PC-3 (cell line): ENCODE measurements around the gene CELA2B. TPM values are rescaled to one million over a fixed set of nuclear protein-coding genes. Genes with fewer than 3 reads are reported as not detected.
"Not testable (repeated sequence)": the region's sequence is repeated elsewhere in the genome, so short reads cannot be mapped to it uniquely, and the experiment has no call there.

Experiments
- ATAC-seq: fragments of 200-7000 bp; cut with Tn5 transposase; 2 replicates; pipeline ENCODE4 v1.9.1; 2020; ENCODE audit warnings: mild to moderate bottlenecking, moderate library complexity
- BruUV-seq: library from RNA; stranded (reverse); fragments of 400-500 nt; replicated peaks from 2 replicates; lab custom pipeline; 2021; lab: Mats Ljungman, UMichigan
- CTCF ChIA-PET: fragments of 300-600 bp; sonication (Branson Sonifier 250); formaldehyde crosslinking; loops from one replicate; lab custom pipeline; 2022; ENCODE audit warnings: antibody characterized with exemption; lab: Charles Lee
- POLR2A ChIA-PET: fragments of 300-600 bp; sonication (Branson Sonifier 250); formaldehyde crosslinking; loops from one replicate; lab custom pipeline; 2022; ENCODE audit warnings: antibody characterized with exemption; ENCODE audit not compliant: unreplicated experiment; lab: Charles Lee
- DNase-seq: peaks from one replicate; pipeline ENCODE4 v3.0.0-alpha.2; 2015
- H2AFZ ChIP-seq: fragments of 300-600 bp; sonication (generic); 2 replicates; pipeline ENCODE4 v1.6.0; 2016; ENCODE audit warnings: antibody characterized with exemption, low read length
- H3F3A ChIP-seq: fragments of 300-600 bp; sonication (generic); one replicate; pipeline ENCODE4 v1.6.0; 2017; ENCODE audit warnings: antibody characterized with exemption, low read length, control low read depth, mild to moderate bottlenecking; ENCODE audit not compliant: unreplicated experiment
- H3K27ac ChIP-seq: fragments of 300-600 bp; sonication (generic); 2 replicates; pipeline ENCODE4 v1.5.1; 2016; ENCODE audit warnings: mild to moderate bottlenecking, low read length
- H3K27me3 ChIP-seq: fragments of 300-600 bp; sonication (generic); 2 replicates; pipeline ENCODE4 v1.6.1; 2016; ENCODE audit warnings: low read length, mixed read lengths
- H3K36me3 ChIP-seq: fragments of 300-600 bp; sonication (generic); 2 replicates; pipeline ENCODE4 v1.6.1; 2016; ENCODE audit warnings: low read depth, mixed run types, low read length, mixed read lengths
- H3K4me1 ChIP-seq: fragments of 300-600 bp; sonication (generic); 2 replicates; pipeline ENCODE4 v1.5.1; 2016; ENCODE audit warnings: low read length; ENCODE audit not compliant: insufficient read depth
- H3K4me2 ChIP-seq: fragments of 300-600 bp; sonication (generic); 2 replicates; pipeline ENCODE4 v1.6.0; 2016; ENCODE audit warnings: low read length
- H3K4me3 ChIP-seq: fragments of 300-600 bp; sonication (generic); 2 replicates; pipeline ENCODE4 v1.5.1; 2016; ENCODE audit warnings: mild to moderate bottlenecking, low read length, mixed read lengths
- H3K79me2 ChIP-seq: fragments of 300-600 bp; sonication (generic); 2 replicates; pipeline ENCODE4 v1.6.1; 2017; ENCODE audit warnings: low read length, mixed read lengths
- H3K9ac ChIP-seq: fragments of 300-600 bp; sonication (generic); 2 replicates; pipeline ENCODE4 v1.6.0; 2016; ENCODE audit warnings: mild to moderate bottlenecking, low read length
- H3K9me2 ChIP-seq: fragments of 300-600 bp; sonication (generic); replicated peaks from 2 replicates; pipeline ENCODE4 v1.6.1; 2016; ENCODE audit warnings: mixed run types, low read length, mixed read lengths
- H3K9me3 ChIP-seq: fragments of 300-600 bp; sonication (generic); 2 replicates; pipeline ENCODE4 v1.6.1; 2016; ENCODE audit warnings: low read length, mixed read lengths
- H4K20me1 ChIP-seq: fragments of 300-600 bp; sonication (generic); 2 replicates; pipeline ENCODE4 v1.6.1; 2016; ENCODE audit warnings: low read length, mixed read lengths
- CTCF ChIP-seq: fragments of 300-600 bp; sonication (generic); conservative IDR thresholded peaks from 2 replicates; pipeline ENCODE4 v1.5.1; 2017; ENCODE audit warnings: antibody characterized with exemption, low read depth, mild to moderate bottlenecking, low read length
- EZH2 ChIP-seq: fragments of 300-600 bp; sonication (generic); IDR thresholded peaks from one replicate; pipeline ENCODE4 v1.6.1; 2017; ENCODE audit warnings: antibody characterized with exemption, mild to moderate bottlenecking, low read length; ENCODE audit not compliant: unreplicated experiment
- EZH2phosphoT487 ChIP-seq: fragments of 300-600 bp; sonication (generic); IDR thresholded peaks from 2 replicates; pipeline ENCODE4 v1.6.1; 2018; ENCODE audit warnings: mild to moderate bottlenecking, antibody characterized with exemption, low read length, borderline replicate concordance
- intact Hi-C: fragments of 100-400 bp; cut with micrococcal nuclease; formaldehyde crosslinking; loops from 2 replicates; pipeline ENCODE4 v1.9.0; 2023
- total RNA-seq: library from RNA; depleted of rRNA; stranded (reverse); fragments of >200 nt; gene quantifications from 2 replicates; pipeline ENCODE4 v1.2.3, GENCODE V29; 2014

CELA2B gene
- total RNA-seq, 1 experiment from 2014 or later, result not detected

- intact Hi-C loops, result no loop called here
- TF ChIP-seq CTCF, result no peak
- no peak for TF ChIP-seq EZH2phosphoT487
- no peak for TF ChIP-seq EZH2
- Histone ChIP-seq H3K4me2 (no peak overlapping the region), H3F3A (no peaks in the 10 kb centered on the region), H3K27me3 (no peaks in the 10 kb centered on the region), H3K9ac (no peak overlapping the region), H3K9me3 (no peaks in the 10 kb centered on the region), H3K9me2 (no peaks in the 10 kb centered on the region), H3K36me3 (no peaks in the 10 kb centered on the region), H4K20me1 (no peaks in the 10 kb centered on the region), H3K4me3 (no peak overlapping the region), H2AFZ (no peak overlapping the region), H3K79me2 (no peaks in the 10 kb centered on the region), H3K27ac (no peak overlapping the region), H3K4me1 (peaks cover 16% of the 10 kb centered on the region)
- BruUV-seq, result no TSS peak
- ChIA-PET CTCF (interaction anchor here (0.6 kb wide), 1 partner anchor 85 kb away, joined by 3 read pairs; no protein-coding TSS in a partner anchor), POLR2A (no interaction called here)
- ATAC-seq (peak; percentile 69), DNase-seq (peak; percentile 46)
Observed at GRCh38 chr1:15510611-15511405, 34.9 kb downstream of the CELA2B start.

GRCh38 chr1:15513192-15513591 lies 37.3 kb downstream of the CELA2B start:
- intact Hi-C loops, result no loop called here
- CTCF ChIA-PET, result no interaction called here

GRCh38 chr1:15513919-15514318 lies 38.0 kb downstream of the CELA2B start:
- no TSS peak for BruUV-seq
- H2AFZ ChIP-seq, result no peak overlapping the region
- H3K4me3 ChIP-seq, result no peak overlapping the region
- H4K20me1 ChIP-seq, result no peaks in the 10 kb centered on the region
- no peaks in the 10 kb centered on the region for H3F3A ChIP-seq
- H3K9me3 ChIP-seq, result no peaks in the 10 kb centered on the region
- ChIA-PET CTCF (no interaction called here), POLR2A (interaction anchor here (0.6 kb wide), 1 partner anchor 292 kb away, joined by 4 read pairs; no protein-coding TSS in a partner anchor)
- H3K4me2 ChIP-seq, result no peak overlapping the region
- H3K9me2 ChIP-seq, result no peaks in the 10 kb centered on the region
- no peaks in the 10 kb centered on the region for H3K36me3 ChIP-seq
- ATAC-seq (no peak), DNase-seq (no peak)
- H3K4me1 ChIP-seq, result peaks cover 16% of the 10 kb centered on the region
- no peak overlapping the region for H3K27ac ChIP-seq
- H3K79me2 ChIP-seq, result no peaks in the 10 kb centered on the region
- no peak overlapping the region for H3K9ac ChIP-seq
- TF ChIP-seq CTCF, result no peak
- TF ChIP-seq EZH2phosphoT487, result no peak
- TF ChIP-seq EZH2, result no peak
- no peaks in the 10 kb centered on the region for H3K27me3 ChIP-seq
- intact Hi-C loops, result no loop called here

More at GRCh38 chr1:15513192-15513591, 37.3 kb downstream of the CELA2B start:
- no peaks in the 10 kb centered on the region for H3K9me2 ChIP-seq
- H3K9ac ChIP-seq, result no peak overlapping the region
- peaks cover 16% of the 10 kb centered on the region for H3K4me1 ChIP-seq
- ATAC-seq (no peak), DNase-seq (no peak)
- H2AFZ ChIP-seq, result no peak overlapping the region
- H3K4me3 ChIP-seq, result no peak overlapping the region
- H4K20me1 ChIP-seq, result no peaks in the 10 kb centered on the region
- BruUV-seq, result no TSS peak
- H3K36me3 ChIP-seq, result no peaks in the 10 kb centered on the region
- POLR2A ChIA-PET, result interaction anchor here (0.6 kb wide), 1 partner anchor 52 kb away, joined by 3 read pairs; no protein-coding TSS in a partner anchor
- H3K79me2 ChIP-seq, result no peaks in the 10 kb centered on the region
- H3F3A ChIP-seq, result no peaks in the 10 kb centered on the region
- TF ChIP-seq EZH2, result no peak
- H3K4me2 ChIP-seq, result no peak overlapping the region
- H3K27me3 ChIP-seq, result no peaks in the 10 kb centered on the region
- H3K27ac ChIP-seq, result no peak overlapping the region
- no peaks in the 10 kb centered on the region for H3K9me3 ChIP-seq

- H4K20me1 ChIP-seq, H3K9ac ChIP-seq, H3K79me2 ChIP-seq, ATAC-seq, H3K36me3 ChIP-seq, H3K4me3 ChIP-seq, DNase-seq, BruUV-seq, POLR2A ChIA-PET, H3F3A ChIP-seq, H3K4me2 ChIP-seq, H3K27me3 ChIP-seq, H3K9me3 ChIP-seq, H3K9me2 ChIP-seq, intact Hi-C loops, H3K27ac ChIP-seq, H2AFZ ChIP-seq: not testable (repeated sequence)
- peaks cover 16% of the 10 kb centered on the region for H3K4me1 ChIP-seq
- CTCF ChIA-PET, result interaction anchor here (0.9 kb wide), 1 partner anchor 12 kb away, joined by 3 read pairs; the partner anchor contains the start of gene DNAJC16
Observed at GRCh38 chr1:15514557-15514956, 38.7 kb downstream of the CELA2B start.
